Activated B cell treated with CpG ODN at 0.5 μM for 24 hours (primary cell): ENCODE measurements around the gene MMP17. TPM values are rescaled to one million over a fixed set of nuclear protein-coding genes. Genes with fewer than 3 reads are reported as not detected.

Experiments
- ATAC-seq: fragments of 200-7000 bp; cut with Tn5 transposase; one replicate; pipeline ENCODE4 v1.10.0; 2021; ENCODE audit warnings: low read depth, mild to moderate bottlenecking, moderate library complexity
- CTCF ChIA-PET: fragments of 350-600 bp; sonication (Branson Sonifier 250); formaldehyde crosslinking; loops from one replicate; lab custom pipeline; 2021; ENCODE audit warnings: antibody characterized with exemption; lab: Charles Lee
- POLR2A ChIA-PET: fragments of 350-600 bp; sonication (Branson Sonifier 250); formaldehyde crosslinking; loops from one replicate; lab custom pipeline; 2021; ENCODE audit warnings: antibody characterized with exemption; lab: Charles Lee
- DNase-seq: peaks from one replicate; pipeline ENCODE4 v3.0.0; 2022
- H3K27ac Mint-ChIP-seq: one replicate; pipeline ENCODE4 v1.8.0; 2020; ENCODE audit warnings: mixed read lengths
- H3K27me3 Mint-ChIP-seq: one replicate; pipeline ENCODE4 v1.8.0; 2021; ENCODE audit warnings: mixed read lengths
- H3K36me3 Mint-ChIP-seq: one replicate; pipeline ENCODE4 v1.8.0; 2021; ENCODE audit warnings: low read depth, mixed read lengths
- H3K4me1 Mint-ChIP-seq: one replicate; pipeline ENCODE4 v1.8.0; 2021; ENCODE audit warnings: mixed read lengths
- H3K4me3 Mint-ChIP-seq: one replicate; pipeline ENCODE4 v1.8.0; 2020; ENCODE audit warnings: mild to moderate bottlenecking, mixed read lengths
- H3K9me3 Mint-ChIP-seq: one replicate; pipeline ENCODE4 v1.8.0; 2020; ENCODE audit warnings: mixed read lengths
- intact Hi-C: fragments of 100-400 bp; cut with micrococcal nuclease; formaldehyde crosslinking; loops from one replicate; pipeline ENCODE4 v1.15.1; 2024
- total RNA-seq: library from RNA; stranded (reverse); gene quantifications from 2 replicates; pipeline ENCODE4 v1.2.3, GENCODE V29; 2022
- TF ChIP-seq, protein P1 (sequence below): fragments of 200-600 bp; IDR thresholded peaks from one replicate; pipeline ENCODE4 v1.8.0; 2022; ENCODE audit warnings: antibody characterized with exemption, mild to moderate bottlenecking

The MMP17 gene
- total RNA-seq, 1 donor from 2014 or later: 11.3 TPM

DNA sequence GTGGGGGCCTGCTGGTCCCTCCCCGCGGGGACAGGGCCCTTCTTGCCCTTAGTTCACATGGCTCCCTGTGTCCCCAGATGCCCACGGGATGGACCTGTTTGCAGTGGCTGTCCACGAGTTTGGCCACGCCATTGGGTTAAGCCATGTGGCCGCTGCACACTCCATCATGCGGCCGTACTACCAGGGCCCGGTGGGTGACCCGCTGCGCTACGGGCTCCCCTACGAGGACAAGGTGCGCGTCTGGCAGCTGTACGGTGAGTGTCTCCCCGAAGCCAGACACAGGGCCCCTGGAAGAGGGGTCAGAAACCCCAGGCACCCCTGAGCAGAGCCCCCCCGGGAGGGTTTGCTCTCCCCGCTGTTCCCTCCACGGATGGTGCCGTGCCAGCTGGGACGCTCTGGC lies 13.4 kb downstream of the MMP17 start:
- H3K4me1 Mint-ChIP-seq: no peaks in the 10 kb centered on the region
- ATAC-seq (no peak), DNase-seq (no peak)
- ChIA-PET CTCF (no interaction called here), POLR2A (no interaction called here)
- no peaks in the 10 kb centered on the region for H3K27me3 Mint-ChIP-seq
- TF ChIP-seq, protein P1, sequence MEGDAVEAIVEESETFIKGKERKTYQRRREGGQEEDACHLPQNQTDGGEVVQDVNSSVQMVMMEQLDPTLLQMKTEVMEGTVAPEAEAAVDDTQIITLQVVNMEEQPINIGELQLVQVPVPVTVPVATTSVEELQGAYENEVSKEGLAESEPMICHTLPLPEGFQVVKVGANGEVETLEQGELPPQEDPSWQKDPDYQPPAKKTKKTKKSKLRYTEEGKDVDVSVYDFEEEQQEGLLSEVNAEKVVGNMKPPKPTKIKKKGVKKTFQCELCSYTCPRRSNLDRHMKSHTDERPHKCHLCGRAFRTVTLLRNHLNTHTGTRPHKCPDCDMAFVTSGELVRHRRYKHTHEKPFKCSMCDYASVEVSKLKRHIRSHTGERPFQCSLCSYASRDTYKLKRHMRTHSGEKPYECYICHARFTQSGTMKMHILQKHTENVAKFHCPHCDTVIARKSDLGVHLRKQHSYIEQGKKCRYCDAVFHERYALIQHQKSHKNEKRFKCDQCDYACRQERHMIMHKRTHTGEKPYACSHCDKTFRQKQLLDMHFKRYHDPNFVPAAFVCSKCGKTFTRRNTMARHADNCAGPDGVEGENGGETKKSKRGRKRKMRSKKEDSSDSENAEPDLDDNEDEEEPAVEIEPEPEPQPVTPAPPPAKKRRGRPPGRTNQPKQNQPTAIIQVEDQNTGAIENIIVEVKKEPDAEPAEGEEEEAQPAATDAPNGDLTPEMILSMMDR: no peak
- no peaks in the 10 kb centered on the region for H3K9me3 Mint-ChIP-seq
- intact Hi-C loops: no loop called here
- no peak overlapping the region for H3K4me3 Mint-ChIP-seq
- no peak overlapping the region for H3K27ac Mint-ChIP-seq
- peaks cover 8% of the 10 kb centered on the region for H3K36me3 Mint-ChIP-seq

GRCh38 chr12:131842169-131842568 lies 14.0 kb downstream of the MMP17 start:
- Mint-ChIP-seq H3K9me3 (no peaks in the 10 kb centered on the region), H3K27me3 (no peaks in the 10 kb centered on the region), H3K4me3 (no peak overlapping the region), H3K27ac (no peak overlapping the region), H3K4me1 (no peaks in the 10 kb centered on the region), H3K36me3 (peaks cover 8% of the 10 kb centered on the region)
- DNase-seq (no peak), ATAC-seq (no peak)
- POLR2A ChIA-PET: no interaction called here
- TF ChIP-seq, protein P1: no peak
- intact Hi-C loops: no loop called here
- CTCF ChIA-PET: no interaction called here

DNA sequence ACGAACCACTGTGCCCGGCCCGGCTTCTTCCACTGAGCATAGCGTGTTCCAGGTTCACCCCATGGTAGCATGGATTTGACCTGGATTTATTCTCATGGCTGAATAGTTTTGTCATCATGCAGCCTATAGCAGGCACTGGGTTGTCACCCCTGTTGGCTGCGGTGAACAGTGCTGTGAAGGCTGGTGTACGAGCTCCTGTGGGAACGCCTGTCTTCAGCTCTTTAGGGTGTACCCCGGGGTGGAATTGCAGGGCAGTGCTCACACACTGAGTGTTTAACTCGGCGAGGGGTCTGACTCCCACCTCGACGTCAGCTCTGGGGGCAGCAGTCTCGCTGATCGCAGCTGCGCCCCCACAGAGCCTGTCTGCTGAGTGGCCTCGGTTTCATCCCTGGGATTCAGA lies 15.3 kb downstream of the MMP17 start:
- CTCF ChIA-PET: no interaction called here
- ATAC-seq (no peak), DNase-seq (no peak)
- H3K4me3 Mint-ChIP-seq: no peak overlapping the region
- no peaks in the 10 kb centered on the region for H3K9me3 Mint-ChIP-seq
- H3K27ac Mint-ChIP-seq: no peak overlapping the region
- H3K36me3 Mint-ChIP-seq: peaks cover 8% of the 10 kb centered on the region
- no peaks in the 10 kb centered on the region for H3K27me3 Mint-ChIP-seq
- no peaks in the 10 kb centered on the region for H3K4me1 Mint-ChIP-seq
- intact Hi-C loops: no loop called here
- POLR2A ChIA-PET: no interaction called here
- TF ChIP-seq, protein P1: no peak

GRCh38 chr12:131844140-131844539 lies 15.9 kb downstream of the MMP17 start:
- H3K27ac Mint-ChIP-seq: no peak overlapping the region
- no peak overlapping the region for H3K4me3 Mint-ChIP-seq
- intact Hi-C loops: no loop called here
- CTCF ChIA-PET: no interaction called here
- DNase-seq (no peak), ATAC-seq (no peak)
- POLR2A ChIA-PET: no interaction called here
- H3K27me3 Mint-ChIP-seq: no peaks in the 10 kb centered on the region
- peaks cover 8% of the 10 kb centered on the region for H3K36me3 Mint-ChIP-seq
- TF ChIP-seq, protein P1: no peak
- H3K9me3 Mint-ChIP-seq: no peaks in the 10 kb centered on the region
- H3K4me1 Mint-ChIP-seq: no peaks in the 10 kb centered on the region

DNA sequence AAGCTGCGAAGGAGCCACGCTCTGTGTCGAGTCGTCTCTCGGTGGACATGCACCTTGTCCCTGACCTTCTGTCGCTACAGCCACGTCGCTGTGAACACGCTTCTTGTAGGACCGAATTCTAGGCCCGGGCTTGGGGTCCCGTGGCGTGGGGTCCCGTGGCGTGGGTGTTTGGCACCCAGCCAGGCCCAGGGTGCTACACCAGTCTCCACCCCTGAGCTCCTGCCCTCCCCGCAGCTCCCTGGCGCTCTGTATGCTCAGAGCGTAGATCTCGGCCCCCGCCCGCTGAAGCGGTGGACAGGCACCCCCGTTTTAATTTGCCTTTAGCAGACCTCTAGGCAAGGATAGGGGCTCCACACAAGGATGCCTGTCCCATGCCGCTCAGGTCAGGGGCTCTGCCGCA lies 16.5 kb downstream of the MMP17 start:
- Mint-ChIP-seq H3K4me3 (no peak overlapping the region), H3K9me3 (no peaks in the 10 kb centered on the region), H3K36me3 (peaks cover 8% of the 10 kb centered on the region), H3K27ac (no peak overlapping the region), H3K4me1 (no peaks in the 10 kb centered on the region), H3K27me3 (no peaks in the 10 kb centered on the region)
- CTCF ChIA-PET: no interaction called here
- ATAC-seq: no peak
- intact Hi-C loops: no loop called here
- DNase-seq: no peak
- TF ChIP-seq, protein P1: no peak
- POLR2A ChIA-PET: no interaction called here
